HG02973 (cell line): ENCODE data around the gene USP17L25.
"Not testable (repeated sequence)": the region's sequence is repeated elsewhere in the genome, so short reads cannot be mapped to it uniquely, and the experiment has no call there.

ENCODE experiments used
- ATAC-seq: cut with Tn5 transposase; IDR thresholded peaks from one replicate; pipeline ENCODE4 v1.9.1; 2021; ENCODE audit warnings: moderate library complexity; ENCODE audit not compliant: unreplicated experiment

The USP17L25 gene

GRCh38 chr4:9329611-9330010 is at the start of gene USP17L25:
Gene USP17L25, plus strand, starts transcription at chr4:9329911. Its CDS starts 0 bp downstream, at chr4:9329911.
- ATAC-seq, result not testable (repeated sequence)

GRCh38 chr4:9324191-9324590 is 5.5 kb upstream of the USP17L25 start:
- not testable (repeated sequence) for ATAC-seq

GRCh38 chr4:9324865-9325264 is 4.8 kb upstream of the USP17L25 start, which contains the start of gene USP17L24:
Gene USP17L24, plus strand, starts transcription at chr4:9325165. Its CDS starts 0 bp downstream, at chr4:9325165.
- not testable (repeated sequence) for ATAC-seq

GRCh38 chr4:9334358-9334757 is 4.6 kb downstream of the USP17L25 start, which contains the start of gene USP17L26:
Gene USP17L26, plus strand, starts transcription at chr4:9334658. Its CDS starts 0 bp downstream, at chr4:9334658.
- ATAC-seq, result not testable (repeated sequence)

GRCh38 chr4:9339103-9339502 is 9.4 kb downstream of the USP17L25 start, which contains the start of gene USP17L5:
Gene USP17L5, plus strand, starts transcription at chr4:9339403. Its CDS starts 0 bp downstream, at chr4:9339403.
- ATAC-seq, result not testable (repeated sequence)

- not testable (repeated sequence) for ATAC-seq
Observed at GRCh38 chr4:9343848-9344247, 14.1 kb downstream of the USP17L25 start, which contains the start of gene USP17L27. Gene USP17L27, plus strand, starts transcription at chr4:9344148. Its CDS starts 0 bp downstream, at chr4:9344148.

GRCh38 chr4:9348593-9348992 is 18.9 kb downstream of the USP17L25 start, which contains the start of gene USP17L28:
Gene USP17L28, plus strand, starts transcription at chr4:9348893. Its CDS starts 0 bp downstream, at chr4:9348893.
- not testable (repeated sequence) for ATAC-seq

GRCh38 chr4:9350866-9351265 is 21.2 kb downstream of the USP17L25 start:
- not testable (repeated sequence) for ATAC-seq

GRCh38 chr4:9353338-9353737 is 23.6 kb downstream of the USP17L25 start, which contains the start of gene USP17L29:
Gene USP17L29, plus strand, starts transcription at chr4:9353638. Its CDS starts 0 bp downstream, at chr4:9353638.
- ATAC-seq, result not testable (repeated sequence)

- not testable (repeated sequence) for ATAC-seq
Observed at GRCh38 chr4:9362829-9363228, 33.1 kb downstream of the USP17L25 start, which contains the start of gene USP17L30. Gene USP17L30, plus strand, starts transcription at chr4:9363129. Its CDS starts 0 bp downstream, at chr4:9363129.

- ATAC-seq, result not testable (repeated sequence)
Observed at GRCh38 chr4:9379881-9380280, 50.2 kb downstream of the USP17L25 start.
